HG03432 (cell line): Measurements from ENCODE around the gene ZNF646.
"Not testable (repeated sequence)": the region's sequence is repeated elsewhere in the genome, so short reads cannot be mapped to it uniquely, and the experiment has no call there.

ENCODE experiments used
- ATAC-seq: cut with Tn5 transposase; IDR thresholded peaks from one replicate; pipeline ENCODE4 v1.9.1; 2021; ENCODE audit warnings: mild to moderate bottlenecking, moderate library complexity; ENCODE audit not compliant: unreplicated experiment

The ZNF646 gene

GRCh38 chr16:31083081-31083480 is 8.9 kb downstream of the ZNF646 start:
- ATAC-seq = no peak

- no peak for ATAC-seq
These were observed 9.3 kb downstream of the ZNF646 start for GRCh38 chr16:31083556-31083955.

GRCh38 chr16:31083981-31084380 is 9.8 kb downstream of the ZNF646 start:
- no peak for ATAC-seq

- no peak for ATAC-seq
These were observed 10.5 kb downstream of the ZNF646 start for GRCh38 chr16:31084584-31085302.

GRCh38 chr16:31085411-31085810 is 11.2 kb downstream of the ZNF646 start:
- no peak for ATAC-seq

- ATAC-seq = no peak
These were observed 11.8 kb downstream of the ZNF646 start for GRCh38 chr16:31085873-31086628.

- no peak for ATAC-seq
These were observed 12.3 kb downstream of the ZNF646 start for GRCh38 chr16:31086629-31086906.

- ATAC-seq = no peak
These were observed 13.3 kb downstream of the ZNF646 start for GRCh38 chr16:31087481-31087880.

GRCh38 chr16:31087971-31088370 is 13.7 kb downstream of the ZNF646 start:
- no peak for ATAC-seq

GRCh38 chr16:31088459-31089183 is 14.4 kb downstream of the ZNF646 start, which contains the start of gene PRSS53:
Gene PRSS53, minus strand, starts transcription at chr16:31088943. Its CDS starts 134 bp downstream, at chr16:31088809.
- ATAC-seq = no peak

- no peak for ATAC-seq
These were observed 15.0 kb downstream of the ZNF646 start for GRCh38 chr16:31089199-31089598.

GRCh38 chr16:31090540-31090939 is 16.3 kb downstream of the ZNF646 start:
- ATAC-seq = no peak

- ATAC-seq = no peak
These were observed 18.1 kb downstream of the ZNF646 start for GRCh38 chr16:31092330-31092729.

GRCh38 chr16:31093132-31093703 is 19.0 kb downstream of the ZNF646 start:
- ATAC-seq = no peak

GRCh38 chr16:31094088-31094423 is 19.8 kb downstream of the ZNF646 start:
- ATAC-seq = peak; percentile 2

GRCh38 chr16:31094424-31095120 is 20.4 kb downstream of the ZNF646 start, which contains the start of gene VKORC1:
Gene VKORC1, minus strand, starts transcription at chr16:31094797. Its CDS starts 68 bp downstream, at chr16:31094729.
- ATAC-seq = peak; percentile 88

GRCh38 chr16:31099860-31100638 is 25.8 kb downstream of the ZNF646 start:
- no peak for ATAC-seq

- not testable (repeated sequence) for ATAC-seq
These were observed 26.8 kb downstream of the ZNF646 start for GRCh38 chr16:31100876-31101641.

- ATAC-seq = no peak
These were observed 31.5 kb downstream of the ZNF646 start for GRCh38 chr16:31105677-31106213.
